ENCODE measurements around the gene FAF1. TPM values are rescaled to one million over a fixed set of nuclear protein-coding genes. Genes with fewer than 3 reads are reported as not detected.

Gene FAF1
- total RNA-seq, 2 donors from 2014 or later = 25.5 to 68.6 TPM

GRCh38 chr1:50412813-50413476 is 547.1 kb downstream of the FAF1 start:
- H3K27ac ChIP-seq = no peak overlapping the region
- peaks cover 13 to 22% of the 10 kb centered on the region in 2 donors for H3K4me1 ChIP-seq (ENCODE audit: control insufficient read depth in 1 of 2, low read depth in 2 of 2)
- H3K9me3 ChIP-seq = peaks cover 3% of the 10 kb centered on the region
- no peak overlapping the region for H3K4me3 ChIP-seq
- H3K36me3 ChIP-seq = no peaks in the 10 kb centered on the region
- ATAC-seq (ENCODE audit: insufficient number of reproducible peaks, low FRiP score, low read depth) = no peak
- TF ChIP-seq CTCF (IDR thresholded peaks at IDR 0.05) = no peak
- DNase-seq (ENCODE audit: low spot score) = no peak
- peaks cover 12% of the 10 kb centered on the region for H3K27me3 ChIP-seq (replicated peaks; ENCODE audit: insufficient read depth)

- H3K36me3 ChIP-seq = no peaks in the 10 kb centered on the region
- no peaks in the 10 kb centered on the region for H3K4me1 ChIP-seq (ENCODE audit: control insufficient read depth in 1 of 2, low read depth in 2 of 2)
- no peak for DNase-seq (ENCODE audit: low spot score)
- ATAC-seq (ENCODE audit: insufficient number of reproducible peaks, low FRiP score, low read depth) = no peak
- H3K27me3 ChIP-seq (replicated peaks; ENCODE audit: insufficient read depth) = no peaks in the 10 kb centered on the region
- no peak overlapping the region for H3K4me3 ChIP-seq
- TF ChIP-seq CTCF (IDR thresholded peaks at IDR 0.05) = no peak
- H3K27ac ChIP-seq = no peak overlapping the region
- H3K9me3 ChIP-seq = no peaks in the 10 kb centered on the region
Measured at GRCh38 chr1:50405814-50406213, 554.3 kb downstream of the FAF1 start.

GRCh38 chr1:50393522-50394120 is 566.4 kb downstream of the FAF1 start:
- Histone ChIP-seq H3K9me3 (no peaks in the 10 kb centered on the region), H3K36me3 (no peaks in the 10 kb centered on the region), H3K4me1 (ENCODE audit: control insufficient read depth in 1 of 2, low read depth in 2 of 2) (no peaks in the 10 kb centered on the region), H3K27ac (no peak overlapping the region), H3K4me3 (no peak overlapping the region), H3K27me3 (replicated peaks; ENCODE audit: insufficient read depth) (peaks cover 6% of the 10 kb centered on the region)
- DNase-seq (ENCODE audit: low spot score) = no peak
- TF ChIP-seq CTCF (IDR thresholded peaks at IDR 0.05) = no peak
- ATAC-seq (ENCODE audit: insufficient number of reproducible peaks, low FRiP score, low read depth) = no peak

Other genes with a start within 250 kb of the FAF1 start
- 10 to 100 TPM; 10.3 to 12.6 TPM for gene CDKN2C, start 10.0 kb upstream of the FAF1 start, total RNA-seq
- gene C1orf185, start 142.0 kb upstream of the FAF1 start, total RNA-seq = not detected

Data from thoracic aorta (tissue), 2 donors.